HTERT RPE-1 (cell line): ENCODE results near the gene IFFO2.

Source experiments
- in situ Hi-C: fragments of 300-500 bp; cut with MboI; formaldehyde crosslinking; loops from 4 replicates; pipeline ENCODE4 v1.14.3; 2020; ENCODE audit warnings: low sequenced_read_pairs

Gene IFFO2

GRCh38 chr1:18856435-18856834 lies 100.0 kb downstream of the IFFO2 start:
- in situ Hi-C loops, result no loop called here

GRCh38 chr1:18855573-18855972 lies 100.9 kb downstream of the IFFO2 start:
- in situ Hi-C loops, result no loop called here

GRCh38 chr1:18854331-18855025 lies 102.0 kb downstream of the IFFO2 start:
- in situ Hi-C loops, result no loop called here
